ENCODE results near the gene TPRN.

Gene TPRN

DNA sequence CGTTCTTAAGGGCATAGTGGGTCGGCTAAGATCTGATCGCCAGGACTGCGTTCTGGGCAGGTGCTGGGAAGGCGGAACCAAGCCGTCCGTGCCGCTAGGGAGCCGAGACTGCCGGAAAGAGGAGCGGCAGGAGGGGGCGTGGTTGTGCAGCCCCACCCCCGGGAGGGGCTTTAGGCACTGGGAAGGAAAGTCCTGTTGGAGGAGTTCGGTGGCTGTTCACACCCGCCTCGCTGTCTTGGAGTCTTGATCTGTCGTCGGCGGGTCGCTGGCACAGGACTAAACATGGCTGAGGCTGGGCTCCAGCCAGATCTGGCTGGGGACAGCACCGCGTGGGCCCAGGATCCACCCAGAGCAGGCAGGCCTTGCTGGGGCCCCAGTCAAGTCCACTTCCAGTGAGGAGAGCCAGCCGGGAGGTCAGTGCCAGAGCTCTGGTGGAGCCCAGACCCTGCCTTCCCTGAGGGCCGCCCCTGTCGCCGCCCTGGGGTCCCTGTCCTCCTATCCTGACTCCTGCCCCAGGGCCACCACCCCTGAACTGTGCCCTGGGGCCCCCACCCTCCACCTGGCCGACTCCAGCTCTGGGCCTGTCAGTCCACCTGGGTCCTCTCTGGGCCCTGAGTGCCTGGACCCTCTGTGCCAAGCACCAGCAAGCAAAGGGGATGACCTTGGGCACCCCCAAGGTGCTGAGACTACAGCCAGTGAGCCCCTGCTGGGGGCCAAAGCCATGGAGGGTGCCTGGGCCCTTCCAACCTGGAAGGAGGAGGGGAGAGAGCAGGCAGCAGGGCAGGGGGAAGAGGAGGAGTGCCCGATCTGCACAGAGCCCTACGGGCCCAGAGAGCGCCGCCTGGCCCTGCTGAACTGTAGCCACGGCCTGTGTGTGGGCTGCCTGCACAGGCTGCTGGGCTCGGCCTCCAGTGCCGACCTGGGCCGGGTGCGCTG lies 17.0 kb upstream of the TPRN start:
- TF ChIP-seq EP300 (IDR thresholded peaks at IDR 0.05; ENCODE audit: borderline replicate concordance) (no peak), TEAD4 (IDR thresholded peaks at IDR 0.05) (no peak), NFIC (IDR thresholded peaks at IDR 0.05) (no peak), CEBPB (IDR thresholded peaks at IDR 0.05) (no peak), TAF1 (IDR thresholded peaks at IDR 0.05; ENCODE audit: low read depth) (no peak), TCF12 (IDR thresholded peaks at IDR 0.05; ENCODE audit: low read depth) (no peak), YY1 (IDR thresholded peaks at IDR 0.05; ENCODE audit: low read depth) (no peak), CREB1 (IDR thresholded peaks at IDR 0.05; ENCODE audit: low read depth) (no peak), EGR1 (IDR thresholded peaks at IDR 0.05) (no peak), ZBTB7A (IDR thresholded peaks at IDR 0.05; ENCODE audit: low read depth) (0 out of 2 replicates have a peak, but pooled peaks have one; percentile 44), FOXM1 (IDR thresholded peaks at IDR 0.05; ENCODE audit: borderline replicate concordance, low read depth) (no peak), RAD21 (IDR thresholded peaks at IDR 0.05; ENCODE audit: low read depth) (peak; percentile 9; the same call in 1 of the 2 replicates)
- TF ChIP-seq, protein P1, sequence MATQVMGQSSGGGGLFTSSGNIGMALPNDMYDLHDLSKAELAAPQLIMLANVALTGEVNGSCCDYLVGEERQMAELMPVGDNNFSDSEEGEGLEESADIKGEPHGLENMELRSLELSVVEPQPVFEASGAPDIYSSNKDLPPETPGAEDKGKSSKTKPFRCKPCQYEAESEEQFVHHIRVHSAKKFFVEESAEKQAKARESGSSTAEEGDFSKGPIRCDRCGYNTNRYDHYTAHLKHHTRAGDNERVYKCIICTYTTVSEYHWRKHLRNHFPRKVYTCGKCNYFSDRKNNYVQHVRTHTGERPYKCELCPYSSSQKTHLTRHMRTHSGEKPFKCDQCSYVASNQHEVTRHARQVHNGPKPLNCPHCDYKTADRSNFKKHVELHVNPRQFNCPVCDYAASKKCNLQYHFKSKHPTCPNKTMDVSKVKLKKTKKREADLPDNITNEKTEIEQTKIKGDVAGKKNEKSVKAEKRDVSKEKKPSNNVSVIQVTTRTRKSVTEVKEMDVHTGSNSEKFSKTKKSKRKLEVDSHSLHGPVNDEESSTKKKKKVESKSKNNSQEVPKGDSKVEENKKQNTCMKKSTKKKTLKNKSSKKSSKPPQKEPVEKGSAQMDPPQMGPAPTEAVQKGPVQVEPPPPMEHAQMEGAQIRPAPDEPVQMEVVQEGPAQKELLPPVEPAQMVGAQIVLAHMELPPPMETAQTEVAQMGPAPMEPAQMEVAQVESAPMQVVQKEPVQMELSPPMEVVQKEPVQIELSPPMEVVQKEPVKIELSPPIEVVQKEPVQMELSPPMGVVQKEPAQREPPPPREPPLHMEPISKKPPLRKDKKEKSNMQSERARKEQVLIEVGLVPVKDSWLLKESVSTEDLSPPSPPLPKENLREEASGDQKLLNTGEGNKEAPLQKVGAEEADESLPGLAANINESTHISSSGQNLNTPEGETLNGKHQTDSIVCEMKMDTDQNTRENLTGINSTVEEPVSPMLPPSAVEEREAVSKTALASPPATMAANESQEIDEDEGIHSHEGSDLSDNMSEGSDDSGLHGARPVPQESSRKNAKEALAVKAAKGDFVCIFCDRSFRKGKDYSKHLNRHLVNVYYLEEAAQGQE (IDR thresholded peaks at IDR 0.05; ENCODE audit: low read depth), result no peak
- TF ChIP-seq, protein P2, sequence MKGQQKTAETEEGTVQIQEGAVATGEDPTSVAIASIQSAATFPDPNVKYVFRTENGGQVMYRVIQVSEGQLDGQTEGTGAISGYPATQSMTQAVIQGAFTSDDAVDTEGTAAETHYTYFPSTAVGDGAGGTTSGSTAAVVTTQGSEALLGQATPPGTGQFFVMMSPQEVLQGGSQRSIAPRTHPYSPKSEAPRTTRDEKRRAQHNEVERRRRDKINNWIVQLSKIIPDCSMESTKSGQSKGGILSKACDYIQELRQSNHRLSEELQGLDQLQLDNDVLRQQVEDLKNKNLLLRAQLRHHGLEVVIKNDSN (IDR thresholded peaks at IDR 0.05), result no peak
- TF ChIP-seq, protein P3, sequence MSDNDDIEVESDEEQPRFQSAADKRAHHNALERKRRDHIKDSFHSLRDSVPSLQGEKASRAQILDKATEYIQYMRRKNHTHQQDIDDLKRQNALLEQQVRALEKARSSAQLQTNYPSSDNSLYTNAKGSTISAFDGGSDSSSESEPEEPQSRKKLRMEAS (IDR thresholded peaks at IDR 0.05), result peak; percentile 66

DNA sequence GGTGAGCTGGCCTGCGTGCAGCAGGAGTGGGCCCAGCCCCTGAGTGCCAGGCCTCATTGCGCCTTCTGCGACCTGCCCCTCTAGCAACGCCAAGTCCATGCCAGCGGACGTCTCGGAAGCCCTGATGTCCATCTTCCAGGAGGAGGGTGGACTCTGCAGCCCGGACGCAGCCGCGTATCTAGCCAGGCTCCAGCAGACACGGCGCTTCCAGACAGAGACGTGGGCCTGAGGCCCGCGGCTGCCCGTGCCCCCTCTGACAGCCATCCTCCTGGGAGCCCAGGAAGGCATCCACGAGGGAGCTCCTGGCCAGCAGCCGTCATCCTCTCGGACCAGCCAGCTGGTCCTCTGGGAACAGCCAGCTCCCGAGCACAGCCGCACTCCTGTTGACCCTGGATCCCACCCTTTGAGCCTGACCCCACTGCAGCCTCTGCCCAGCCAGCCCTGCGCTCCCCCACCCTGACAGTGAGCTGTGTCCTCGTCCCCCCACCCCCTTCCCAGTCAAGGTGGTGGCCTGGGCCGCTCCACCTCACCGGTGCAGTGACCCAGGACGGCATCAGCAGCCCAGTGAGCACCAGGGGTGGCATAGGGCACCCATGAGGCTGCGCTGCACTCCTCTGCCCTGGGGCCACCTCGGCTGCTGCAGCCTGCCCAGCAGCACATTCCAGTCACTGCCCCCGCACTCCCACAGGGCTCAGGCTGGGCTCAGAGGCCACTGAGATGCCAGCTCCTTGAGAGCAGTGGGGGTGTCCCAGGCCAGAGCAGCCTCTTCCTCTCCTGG lies 15.8 kb upstream of the TPRN start:
- TF ChIP-seq, protein P3 (IDR thresholded peaks at IDR 0.05), result no peak
- no peak for TF ChIP-seq TAF1 (IDR thresholded peaks at IDR 0.05; ENCODE audit: low read depth)
- no peak for TF ChIP-seq TEAD4 (IDR thresholded peaks at IDR 0.05)
- no peak for TF ChIP-seq EP300 (IDR thresholded peaks at IDR 0.05; ENCODE audit: borderline replicate concordance)
- no peak for TF ChIP-seq TCF12 (IDR thresholded peaks at IDR 0.05; ENCODE audit: low read depth)
- no peak for TF ChIP-seq NFIC (IDR thresholded peaks at IDR 0.05)
- no peak for TF ChIP-seq CEBPB (IDR thresholded peaks at IDR 0.05)
- no peak for TF ChIP-seq FOXM1 (IDR thresholded peaks at IDR 0.05; ENCODE audit: borderline replicate concordance, low read depth)
- TF ChIP-seq, protein P1 (IDR thresholded peaks at IDR 0.05; ENCODE audit: low read depth), result no peak
- no peak for TF ChIP-seq EGR1 (IDR thresholded peaks at IDR 0.05)
- TF ChIP-seq RAD21 (IDR thresholded peaks at IDR 0.05; ENCODE audit: low read depth), result no peak

DNA sequence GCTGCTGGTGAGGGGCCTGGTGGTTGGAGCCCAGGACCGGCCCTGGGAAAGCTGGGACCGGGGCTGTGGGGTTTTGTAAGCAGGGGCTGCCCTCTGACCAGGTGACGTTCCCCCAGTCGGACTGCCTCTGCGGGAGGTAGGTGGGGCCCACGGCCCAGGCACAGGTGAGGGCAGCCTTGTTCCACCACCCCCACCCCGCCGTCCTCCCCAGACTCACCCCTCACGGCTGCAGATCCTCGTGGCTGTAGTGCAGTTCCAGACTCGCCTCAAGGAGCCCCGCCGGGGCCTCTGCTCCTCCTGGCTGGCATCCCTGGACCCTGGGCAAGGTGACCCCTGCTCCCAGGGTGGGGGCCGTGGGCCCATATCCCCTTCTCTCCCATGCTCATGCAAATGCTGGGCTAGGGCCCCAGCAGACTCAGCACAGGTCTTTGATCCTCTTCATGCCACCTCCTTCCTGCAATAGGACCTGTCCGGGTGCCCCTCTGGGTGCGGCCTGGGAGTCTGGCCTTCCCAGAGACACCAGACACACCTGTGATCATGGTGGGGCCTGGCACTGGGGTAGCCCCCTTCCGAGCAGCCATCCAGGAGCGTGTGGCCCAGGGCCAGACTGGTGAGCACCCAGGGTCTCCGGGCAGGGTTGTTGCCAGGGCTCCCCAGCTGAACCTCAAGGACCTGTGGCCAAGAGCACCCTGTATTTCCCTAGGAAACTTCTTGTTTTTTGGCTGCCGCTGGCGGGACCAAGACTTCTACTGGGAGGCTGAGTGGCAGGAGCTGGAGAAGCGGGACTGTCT lies 14.8 kb upstream of the TPRN start:
- TF ChIP-seq, protein P1 (IDR thresholded peaks at IDR 0.05; ENCODE audit: low read depth), result no peak
- no peak for TF ChIP-seq TAF1 (IDR thresholded peaks at IDR 0.05; ENCODE audit: low read depth)
- no peak for TF ChIP-seq RAD21 (IDR thresholded peaks at IDR 0.05; ENCODE audit: low read depth)
- no peak for TF ChIP-seq CREB1 (IDR thresholded peaks at IDR 0.05; ENCODE audit: low read depth)
- TF ChIP-seq TCF12 (IDR thresholded peaks at IDR 0.05; ENCODE audit: low read depth), result no peak
- no peak for TF ChIP-seq EP300 (IDR thresholded peaks at IDR 0.05; ENCODE audit: borderline replicate concordance)
- TF ChIP-seq, protein P3 (IDR thresholded peaks at IDR 0.05), result no peak
- no peak for TF ChIP-seq YY1 (IDR thresholded peaks at IDR 0.05; ENCODE audit: low read depth)
- TF ChIP-seq, protein P2 (IDR thresholded peaks at IDR 0.05), result no peak
- TF ChIP-seq TEAD4 (IDR thresholded peaks at IDR 0.05), result no peak
- TF ChIP-seq CEBPB (IDR thresholded peaks at IDR 0.05), result no peak
- no peak for TF ChIP-seq FOXM1 (IDR thresholded peaks at IDR 0.05; ENCODE audit: borderline replicate concordance, low read depth)
- TF ChIP-seq ZBTB7A (IDR thresholded peaks at IDR 0.05; ENCODE audit: low read depth), result no peak
- no peak for TF ChIP-seq EGR1 (IDR thresholded peaks at IDR 0.05)
- TF ChIP-seq NFIC (IDR thresholded peaks at IDR 0.05), result no peak
